GM21360 (cell line): ENCODE data around the gene ANTXRL.
"Not testable (repeated sequence)": the region's sequence is repeated elsewhere in the genome, so short reads cannot be mapped to it uniquely, and the experiment has no call there.

Experiments used
- ATAC-seq: cut with Tn5 transposase; IDR thresholded peaks from one replicate; pipeline ENCODE4 v1.9.1; 2021; ENCODE audit warnings: mild to moderate bottlenecking, moderate library complexity; ENCODE audit not compliant: unreplicated experiment

The ANTXRL gene

GRCh38 chr10:46293832-46294640, 7.2 kb downstream of the ANTXRL start:
- ATAC-seq: no peak

DNA sequence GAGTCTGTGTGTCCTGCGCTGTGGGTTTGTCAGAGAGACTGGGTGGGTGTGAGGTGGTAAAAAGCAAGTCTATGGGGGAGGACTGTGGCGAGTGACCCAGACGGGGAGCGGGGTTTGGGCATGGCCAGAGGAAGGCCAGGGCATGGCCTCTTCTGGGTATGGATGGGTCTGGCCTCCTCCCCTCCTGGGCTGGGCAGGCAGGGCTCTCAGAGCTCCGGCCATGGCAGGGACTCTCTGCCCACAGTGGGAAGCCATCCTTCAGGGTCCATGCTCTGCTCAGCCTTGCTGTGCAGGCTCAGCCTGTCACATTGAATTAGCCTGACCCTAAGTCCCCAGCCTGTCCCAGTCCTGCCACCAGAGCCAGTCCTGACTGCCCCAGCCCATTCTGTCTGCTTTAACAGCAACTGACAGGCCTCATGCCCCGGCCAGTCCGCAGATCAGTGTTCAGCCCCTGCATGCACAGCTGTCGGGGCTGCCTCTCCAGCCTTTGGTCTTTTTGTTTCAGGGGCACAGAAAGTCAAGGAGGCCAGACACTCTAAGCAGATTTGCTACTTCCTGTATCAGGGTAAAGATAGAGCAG, 7.9 kb downstream of the ANTXRL start:
- no peak for ATAC-seq

DNA sequence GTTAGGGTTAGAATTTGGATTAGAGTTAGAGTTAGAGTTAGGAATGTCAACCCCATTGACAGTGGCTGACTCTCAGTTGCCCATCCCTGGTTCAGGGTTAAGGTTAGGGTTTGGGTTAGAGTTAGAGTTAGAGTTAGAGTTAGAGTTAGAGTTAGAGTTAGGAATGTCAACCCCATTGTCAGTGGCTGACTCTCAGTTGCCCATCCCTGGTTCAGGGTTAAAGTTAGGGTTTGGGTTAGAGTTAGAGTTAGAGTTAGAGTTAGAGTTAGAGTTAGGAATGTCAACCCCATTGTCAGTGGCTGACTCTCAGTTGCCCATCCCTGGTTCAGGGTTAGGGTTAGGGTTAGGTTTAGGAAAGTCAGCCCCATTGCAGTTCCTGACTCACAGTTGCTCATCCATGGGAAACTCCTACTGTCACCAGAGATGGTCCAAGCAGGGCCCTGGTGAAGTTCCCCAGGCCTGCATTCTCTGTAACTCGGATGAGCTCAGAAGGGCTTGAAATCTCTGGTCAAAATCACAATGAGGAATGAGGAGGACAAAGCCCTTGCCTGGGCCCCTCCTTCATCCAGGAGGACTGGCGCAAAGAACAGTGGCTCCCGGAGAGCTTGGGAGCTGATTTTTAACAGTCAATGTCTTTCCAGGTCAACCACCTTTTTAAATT, 8.7 kb downstream of the ANTXRL start:
- not testable (repeated sequence) for ATAC-seq

DNA sequence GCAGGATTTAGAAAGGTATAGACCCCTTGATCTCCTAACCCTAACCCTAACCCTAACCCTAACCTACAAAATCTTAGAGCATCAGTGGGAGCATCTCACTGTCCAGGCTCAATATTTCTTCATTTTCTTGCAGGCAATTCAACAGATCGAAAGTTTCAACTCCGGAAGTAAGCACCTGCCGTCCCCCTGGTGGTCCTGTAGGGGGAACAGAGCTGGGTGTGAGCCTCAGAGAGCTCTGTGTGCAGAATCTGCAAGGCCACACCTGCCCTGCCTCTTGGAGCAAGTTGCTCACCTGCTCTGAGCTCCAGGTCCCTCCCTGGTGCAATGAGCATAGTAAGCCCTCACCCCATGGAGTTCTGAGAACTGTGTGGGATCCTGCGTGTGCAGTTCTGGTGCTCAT, 9.3 kb downstream of the ANTXRL start:
- not testable (repeated sequence) for ATAC-seq

DNA sequence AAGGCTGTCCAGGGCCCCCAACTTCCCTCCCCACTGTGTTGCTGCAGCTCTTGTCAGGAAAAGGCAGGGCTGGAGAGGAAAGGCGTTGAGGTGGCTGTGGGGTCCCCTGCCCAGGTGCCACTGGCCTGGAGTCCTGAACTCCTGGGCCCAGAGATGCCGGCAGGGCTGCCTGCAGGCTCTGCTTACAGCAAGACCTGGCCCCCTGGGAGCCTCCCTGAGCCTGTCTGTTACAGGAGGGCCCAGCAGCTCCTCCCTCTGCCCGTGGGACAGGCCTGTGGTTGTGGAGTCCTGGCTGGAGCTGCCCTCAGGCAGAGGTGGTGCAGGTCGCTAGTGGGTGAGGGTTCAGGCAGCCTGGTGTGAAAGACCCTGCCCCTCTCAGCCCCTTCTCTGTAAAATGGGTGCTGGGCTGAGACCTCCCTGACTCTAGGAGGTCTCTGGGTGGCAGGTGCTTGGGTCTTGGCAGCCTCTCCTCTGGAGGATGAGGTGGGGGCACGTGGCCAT, 9.9 kb downstream of the ANTXRL start:
- ATAC-seq: no peak

DNA sequence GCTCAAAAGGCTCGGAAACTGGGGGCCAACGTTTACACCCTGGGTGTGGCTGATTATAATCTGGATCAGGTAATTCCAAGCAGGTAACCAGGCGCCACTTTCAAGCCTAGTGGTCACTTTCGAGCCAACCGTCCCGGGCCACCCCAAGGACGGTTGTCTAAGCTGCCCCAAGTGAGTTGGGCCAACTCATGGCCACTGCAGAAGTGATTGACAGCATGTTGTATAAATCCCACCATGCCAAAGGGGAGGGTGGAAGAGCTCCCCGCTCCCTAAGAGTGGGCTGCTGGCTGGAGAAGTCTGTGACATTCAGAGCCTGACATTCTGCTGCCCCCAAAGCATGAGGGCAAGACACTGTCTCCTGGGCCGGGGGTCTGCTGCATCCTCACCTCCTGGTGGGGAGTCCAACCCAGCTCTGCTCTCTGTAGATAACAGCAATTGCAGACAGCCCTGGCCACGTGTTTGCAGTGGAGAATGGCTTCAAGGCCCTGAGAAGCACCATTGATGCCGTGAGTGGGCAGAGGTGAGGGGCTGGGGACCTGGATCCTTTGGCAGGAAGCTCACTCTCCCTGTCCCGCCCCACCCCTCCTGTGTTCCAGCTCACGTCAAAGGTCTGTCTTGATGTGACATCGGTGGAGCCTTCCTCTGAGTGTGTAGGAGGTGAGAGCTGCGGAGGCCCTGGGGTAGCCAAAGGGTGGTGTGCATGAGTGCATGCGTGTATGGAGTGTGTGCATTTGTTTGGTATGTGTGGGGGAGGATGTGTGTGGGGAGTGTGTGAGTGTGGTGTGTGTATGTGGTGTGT, 10.8 kb downstream of the ANTXRL start:
- ATAC-seq: no peak

- no peak for ATAC-seq
Observed at GRCh38 chr10:46298477-46299285, 11.9 kb downstream of the ANTXRL start.

DNA sequence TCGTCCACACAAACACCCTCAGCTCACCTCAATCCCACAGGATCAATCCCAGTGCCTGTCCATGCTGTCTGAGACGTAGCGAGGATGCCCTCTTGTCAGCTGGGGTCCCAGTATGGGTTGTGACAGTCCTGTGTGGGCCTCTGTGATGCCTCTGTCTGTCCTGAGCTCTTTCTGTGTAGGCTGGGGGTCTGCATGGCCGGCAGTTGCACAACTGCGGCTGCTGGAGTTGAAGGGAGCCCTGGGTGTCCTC, 12.4 kb downstream of the ANTXRL start:
- no peak for ATAC-seq

- ATAC-seq: no peak
Observed at GRCh38 chr10:46299536-46300369, 13.0 kb downstream of the ANTXRL start.

GRCh38 chr10:46300370-46300711, 13.5 kb downstream of the ANTXRL start:
- ATAC-seq: not testable (repeated sequence)

- ATAC-seq: no peak
Observed at GRCh38 chr10:46301056-46301645, 14.4 kb downstream of the ANTXRL start.

GRCh38 chr10:46301721-46302479, 15.1 kb downstream of the ANTXRL start:
- no peak for ATAC-seq

DNA sequence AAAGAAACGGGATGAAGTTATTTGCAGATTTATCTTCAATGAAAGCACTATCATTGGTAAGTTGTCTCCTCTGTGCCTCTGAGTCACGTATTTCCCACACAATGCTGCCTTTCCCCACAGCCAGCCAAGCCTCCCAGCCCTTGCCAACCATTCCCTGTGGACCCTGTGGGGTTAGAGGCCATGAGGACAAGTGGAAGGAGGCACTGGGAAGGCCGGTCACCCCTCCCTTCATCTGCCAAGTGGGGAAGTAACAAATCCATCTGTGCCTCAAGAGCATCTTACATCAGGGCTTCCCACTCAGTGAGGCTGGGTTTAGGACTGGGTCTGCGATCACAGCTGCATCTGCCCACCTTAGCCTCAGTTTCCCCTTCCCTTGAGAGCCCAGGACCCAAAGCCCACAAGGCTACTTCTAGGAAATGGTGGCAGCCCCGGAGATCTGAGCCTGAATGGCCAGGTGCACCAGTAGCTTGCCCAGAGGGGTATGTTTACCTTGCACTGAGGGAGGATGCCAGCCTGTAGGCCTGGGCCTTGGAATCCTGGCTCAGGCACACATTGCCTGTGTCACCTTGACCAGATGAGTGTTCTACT, 16.1 kb downstream of the ANTXRL start:
- ATAC-seq: not testable (repeated sequence)

DNA sequence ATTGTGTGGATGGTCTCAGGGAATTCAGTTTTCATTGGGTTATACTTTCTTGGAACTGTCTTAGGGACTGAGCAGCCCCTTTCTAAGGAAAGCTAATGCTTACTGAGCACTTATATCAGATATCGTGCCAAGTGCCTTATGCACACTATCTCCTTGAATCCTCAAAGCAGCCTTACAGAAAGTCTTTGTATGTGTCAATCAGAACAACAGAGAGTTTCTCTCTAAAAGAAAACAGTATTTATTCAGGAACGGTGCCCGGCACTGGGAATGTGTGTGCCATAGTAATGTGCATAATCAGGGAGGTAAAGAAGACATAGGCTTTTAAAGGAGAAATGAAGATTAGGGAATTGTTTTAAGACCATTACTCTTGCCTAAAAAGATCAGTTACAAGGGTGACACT, 17.3 kb downstream of the ANTXRL start:
- ATAC-seq: no peak

GRCh38 chr10:46304671-46305070, 17.9 kb downstream of the ANTXRL start:
- not testable (repeated sequence) for ATAC-seq

DNA sequence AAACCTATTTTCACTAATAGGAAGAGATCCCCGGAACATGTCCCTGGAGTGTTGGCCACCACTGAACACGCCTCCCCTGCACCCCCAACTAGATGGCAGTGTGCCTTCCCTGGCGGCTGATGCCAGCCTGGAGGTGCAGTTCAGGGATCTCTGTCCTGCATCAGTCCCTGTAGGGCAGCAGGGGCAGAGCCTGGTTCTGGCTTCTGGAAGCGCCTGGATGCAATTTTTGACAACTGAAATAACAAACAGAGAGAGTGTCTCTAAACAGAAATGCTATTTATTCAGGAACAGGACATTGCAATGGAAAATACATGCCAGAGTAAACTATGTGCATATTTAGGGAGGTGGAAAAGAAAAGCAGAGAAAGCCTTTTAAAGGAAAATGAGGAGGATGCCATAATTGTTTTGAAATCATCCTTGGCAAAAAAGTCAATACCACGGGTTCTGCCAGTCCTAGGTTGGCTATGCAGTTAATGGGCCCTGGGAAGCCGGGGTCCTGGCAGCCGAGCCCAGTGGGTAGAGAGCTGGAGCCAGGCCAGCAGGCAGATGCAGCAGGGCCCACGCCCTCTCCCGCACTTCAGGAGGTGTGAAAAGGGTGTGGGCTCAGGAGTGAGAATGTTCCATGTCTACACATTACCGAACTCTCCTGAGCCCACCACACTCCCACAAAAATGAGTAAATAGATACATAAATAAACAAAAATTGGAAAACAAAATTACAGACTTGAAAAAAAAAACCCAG, 18.5 kb downstream of the ANTXRL start:
- no peak for ATAC-seq

- ATAC-seq: no peak
Observed at GRCh38 chr10:46305986-46306385, 19.2 kb downstream of the ANTXRL start.
